Measurements from ENCODE around the gene TBCD.

GRCh38 chr17:82867763-82868325, 116.0 kb downstream of the TBCD start:
- TF ChIP-seq CTCF (IDR thresholded peaks at IDR 0.05) (no peak), POLR2A (IDR thresholded peaks at IDR 0.05) (no peak)
